GM19025 (cell line): ENCODE results near the gene RNF148.

Source experiments
- ATAC-seq: cut with Tn5 transposase; IDR thresholded peaks from one replicate; pipeline ENCODE4 v1.9.1; 2021; ENCODE audit warnings: mild to moderate bottlenecking, low read depth, moderate library complexity; ENCODE audit not compliant: unreplicated experiment

The RNF148 gene, protein sequence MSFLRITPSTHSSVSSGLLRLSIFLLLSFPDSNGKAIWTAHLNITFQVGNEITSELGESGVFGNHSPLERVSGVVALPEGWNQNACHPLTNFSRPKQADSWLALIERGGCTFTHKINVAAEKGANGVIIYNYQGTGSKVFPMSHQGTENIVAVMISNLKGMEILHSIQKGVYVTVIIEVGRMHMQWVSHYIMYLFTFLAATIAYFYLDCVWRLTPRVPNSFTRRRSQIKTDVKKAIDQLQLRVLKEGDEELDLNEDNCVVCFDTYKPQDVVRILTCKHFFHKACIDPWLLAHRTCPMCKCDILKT

DNA sequence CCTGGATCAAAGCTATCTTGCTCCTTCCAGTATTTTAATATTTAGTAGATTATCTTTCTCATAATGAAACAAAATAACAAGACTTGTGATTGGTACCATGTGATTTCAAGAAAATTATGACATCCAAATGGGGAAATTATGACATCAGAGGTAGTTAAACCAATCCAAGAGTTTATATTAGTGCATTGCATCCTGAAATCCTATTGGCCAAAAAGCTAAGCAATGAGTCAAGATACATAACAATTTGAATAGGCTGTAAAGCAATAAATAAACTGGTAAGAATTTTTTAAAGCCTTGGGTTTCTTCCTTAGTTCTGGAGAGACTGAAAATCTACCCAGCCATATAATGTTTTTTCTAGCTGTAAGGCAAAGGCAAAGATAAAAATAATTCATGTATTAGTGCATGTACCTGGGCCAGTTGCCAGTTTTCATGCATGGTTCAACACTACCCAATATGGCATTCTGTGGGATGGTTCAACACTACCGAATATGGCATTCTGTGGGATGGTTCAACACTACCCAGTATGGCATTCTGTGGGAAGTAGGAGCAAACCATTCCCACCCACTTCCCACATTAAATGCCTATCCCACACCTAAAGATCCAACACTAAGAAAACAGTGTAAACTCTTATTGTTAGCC, at the start of gene RNF148:
RNF148 (minus strand) TSS at position 51 of the 639 bp plus-strand sequence. CDS start 172 bp downstream, outside the sequence.
- ATAC-seq, result no peak

DNA sequence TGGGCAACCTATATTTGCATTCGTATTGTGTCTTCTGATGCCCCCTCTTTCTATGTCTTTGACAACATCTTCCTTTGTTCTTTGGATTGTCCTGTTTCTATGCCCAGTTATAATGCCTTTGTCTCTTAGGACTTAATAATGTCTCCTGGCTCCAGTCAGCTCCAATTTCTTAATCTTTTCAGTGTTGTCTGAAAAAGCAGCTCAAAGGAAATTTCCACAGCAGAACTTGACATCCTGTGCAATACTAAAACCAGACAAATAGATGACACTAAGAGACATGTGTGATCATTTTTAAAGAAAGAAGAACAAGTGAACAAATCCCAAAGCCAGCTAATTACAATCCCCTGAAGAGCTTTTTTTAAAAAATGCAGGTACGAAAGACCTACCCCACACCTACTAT, 47.7 kb upstream of the RNF148 start:
- no peak for ATAC-seq

DNA sequence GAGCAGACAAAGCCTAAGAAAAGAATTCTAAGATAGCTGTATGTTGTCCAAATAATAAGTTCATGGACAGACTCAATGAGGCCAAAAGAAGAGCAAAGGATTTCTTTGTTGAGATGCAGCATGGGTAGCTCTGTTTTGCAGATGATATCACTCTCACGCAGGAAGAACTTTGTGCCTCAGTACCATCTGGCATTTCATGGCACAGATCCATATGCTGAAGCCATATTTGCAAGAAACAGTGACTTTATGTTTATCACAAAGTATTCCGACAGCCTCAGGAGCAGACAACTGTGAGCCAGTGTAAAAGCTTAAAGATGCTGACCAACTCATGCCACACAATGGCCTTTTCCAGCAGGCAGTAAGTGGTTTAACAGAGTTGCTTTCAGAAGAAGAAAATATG, 45.5 kb upstream of the RNF148 start:
- no peak for ATAC-seq

DNA sequence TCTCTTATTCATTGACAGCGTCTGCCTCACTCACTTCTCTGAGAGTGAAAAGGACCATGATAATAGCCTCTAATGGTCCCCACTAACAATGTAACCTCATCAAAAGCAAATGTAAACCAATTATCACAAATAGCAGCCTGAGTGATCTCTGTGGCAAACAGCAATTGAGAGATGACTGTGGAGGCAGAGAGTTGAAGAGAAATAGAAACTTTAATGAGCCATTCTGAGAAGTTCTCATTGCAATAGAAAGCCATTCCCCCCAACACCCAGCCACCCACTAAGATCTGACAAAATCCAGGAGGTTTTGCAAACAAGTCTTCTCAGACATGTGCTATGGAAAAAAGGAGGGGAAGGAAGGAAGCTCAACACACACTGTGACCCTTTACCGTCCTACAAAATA, 44.2 kb upstream of the RNF148 start:
- ATAC-seq, result no peak

DNA sequence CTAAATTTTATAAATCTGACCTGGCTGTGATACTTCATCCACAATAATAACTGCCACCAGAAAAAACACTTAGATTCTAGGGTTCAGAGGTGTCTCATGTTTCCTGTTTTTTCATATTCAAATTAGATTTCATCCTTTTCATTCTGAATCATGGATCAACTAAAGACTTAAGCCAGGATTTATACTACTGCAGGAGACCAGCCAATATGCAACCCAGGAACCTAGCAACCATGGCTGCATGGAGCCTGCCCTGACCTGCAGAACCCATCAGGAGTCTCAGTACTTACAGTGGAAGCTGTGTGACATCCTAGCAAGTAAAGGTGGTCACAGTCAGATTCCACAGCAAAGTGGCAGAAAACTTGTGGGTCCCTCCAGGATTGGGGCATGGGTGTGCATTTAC, 40.5 kb upstream of the RNF148 start:
- no peak for ATAC-seq

DNA sequence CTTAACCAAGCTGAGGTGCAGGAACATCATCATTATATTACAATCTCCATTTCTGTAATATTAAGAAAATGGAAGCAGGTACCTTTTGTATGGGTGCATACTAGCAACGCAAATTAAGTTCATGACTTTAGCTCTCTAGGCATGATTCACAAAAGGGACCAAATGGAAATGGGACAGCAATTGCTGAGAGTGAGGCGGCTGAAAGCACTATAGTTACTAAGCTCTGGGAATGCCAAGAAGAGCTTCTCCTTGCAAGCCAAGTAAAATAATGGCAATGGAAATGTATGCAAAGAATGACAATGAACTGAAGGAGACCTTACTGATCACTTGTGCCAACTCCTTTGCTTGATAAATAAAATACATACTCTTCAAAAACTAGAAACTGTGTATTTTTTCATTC, 36.2 kb upstream of the RNF148 start:
- no peak for ATAC-seq

DNA sequence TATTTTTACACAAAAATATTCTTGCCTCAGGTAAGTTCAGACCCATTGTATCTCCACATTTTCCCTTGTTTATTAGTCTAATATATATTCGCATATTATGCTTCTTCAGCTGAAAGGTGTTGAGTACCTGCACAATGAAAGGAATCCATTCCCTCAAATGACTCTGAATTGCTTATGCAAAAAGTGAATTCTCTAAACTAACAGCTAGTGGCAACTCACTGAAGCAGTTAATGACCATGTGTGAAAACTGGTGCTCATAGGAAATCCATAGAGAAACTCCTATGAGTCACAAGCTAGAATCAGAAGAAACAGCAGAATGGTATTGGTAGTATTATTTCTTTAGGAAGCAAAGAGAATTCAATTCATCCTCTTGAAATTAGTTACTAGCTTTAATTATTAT, 33.5 kb upstream of the RNF148 start:
- ATAC-seq, result no peak

DNA sequence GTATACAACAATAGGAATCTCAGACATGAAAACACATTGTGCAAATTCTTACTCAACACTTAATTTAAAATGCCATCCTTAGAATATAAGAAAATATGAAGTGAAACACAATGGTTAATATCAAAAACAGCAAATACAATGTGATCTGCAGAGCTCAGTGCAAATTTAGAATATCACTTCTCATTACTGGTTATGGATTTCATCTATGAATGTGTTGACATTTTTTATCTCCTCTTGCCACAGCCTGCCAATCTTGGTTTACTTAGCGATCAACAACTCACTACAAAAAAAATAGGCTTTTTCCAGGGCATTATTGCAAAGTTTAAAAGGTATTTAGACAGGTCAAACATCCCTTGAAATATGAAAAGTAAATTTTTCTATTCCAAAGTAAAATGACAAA, 25.0 kb upstream of the RNF148 start:
- ATAC-seq, result no peak

DNA sequence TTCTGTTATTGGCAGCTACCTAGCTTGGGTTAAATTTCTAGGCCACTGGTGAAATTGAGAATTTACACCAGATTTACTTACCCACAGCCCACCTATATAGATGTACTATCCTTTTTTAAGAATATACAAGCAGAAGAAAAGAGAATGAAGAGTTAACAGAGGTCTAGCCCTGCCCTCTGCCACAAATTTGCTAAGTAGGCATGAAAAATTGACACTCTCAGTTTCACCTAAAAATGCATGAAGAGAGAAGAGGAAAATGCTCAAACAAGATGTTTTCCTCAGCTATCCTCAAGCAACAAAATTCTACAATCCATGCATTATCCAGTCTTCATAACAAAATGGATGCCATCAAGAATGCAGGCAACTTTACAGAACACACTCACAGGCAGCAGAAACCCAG, 24.6 kb upstream of the RNF148 start:
- ATAC-seq, result no peak

DNA sequence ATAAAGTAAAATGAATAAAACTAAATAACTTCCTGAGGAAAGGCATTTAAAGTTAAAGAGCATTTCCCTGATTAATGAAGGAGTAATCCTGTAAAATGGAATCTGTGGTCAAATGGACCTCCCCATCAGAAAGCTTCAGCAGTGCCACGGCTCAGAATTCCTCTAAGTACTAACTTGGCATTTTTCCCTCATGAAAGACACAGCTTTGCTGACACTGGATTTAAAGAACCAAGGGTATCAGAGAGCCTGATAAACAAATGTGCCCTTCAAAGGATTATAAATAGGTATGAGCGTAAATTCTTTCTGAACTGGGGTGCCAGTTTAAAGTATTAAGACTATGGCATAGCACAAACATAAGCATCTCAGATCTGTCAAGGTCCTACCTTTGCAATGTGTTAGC, 24.2 kb upstream of the RNF148 start:
- ATAC-seq, result no peak

DNA sequence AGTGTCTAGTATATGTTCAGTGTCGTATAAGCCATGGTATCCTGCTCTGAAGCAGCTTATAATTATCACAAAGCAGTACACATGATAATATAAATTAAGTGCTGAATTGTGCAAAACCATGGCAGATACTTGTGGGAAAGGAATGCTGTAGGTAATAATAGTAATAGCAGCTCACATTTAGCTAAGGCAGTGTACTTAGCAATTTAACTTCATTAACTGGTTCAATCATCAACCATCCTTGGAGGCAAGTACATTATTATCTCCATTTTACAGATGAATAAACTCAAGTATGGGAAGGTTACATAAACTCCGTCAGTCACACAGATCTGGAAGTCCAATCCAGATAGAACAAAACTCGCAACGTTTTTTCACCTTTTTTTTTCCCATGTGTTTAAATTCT, 21.6 kb upstream of the RNF148 start:
- no peak for ATAC-seq

DNA sequence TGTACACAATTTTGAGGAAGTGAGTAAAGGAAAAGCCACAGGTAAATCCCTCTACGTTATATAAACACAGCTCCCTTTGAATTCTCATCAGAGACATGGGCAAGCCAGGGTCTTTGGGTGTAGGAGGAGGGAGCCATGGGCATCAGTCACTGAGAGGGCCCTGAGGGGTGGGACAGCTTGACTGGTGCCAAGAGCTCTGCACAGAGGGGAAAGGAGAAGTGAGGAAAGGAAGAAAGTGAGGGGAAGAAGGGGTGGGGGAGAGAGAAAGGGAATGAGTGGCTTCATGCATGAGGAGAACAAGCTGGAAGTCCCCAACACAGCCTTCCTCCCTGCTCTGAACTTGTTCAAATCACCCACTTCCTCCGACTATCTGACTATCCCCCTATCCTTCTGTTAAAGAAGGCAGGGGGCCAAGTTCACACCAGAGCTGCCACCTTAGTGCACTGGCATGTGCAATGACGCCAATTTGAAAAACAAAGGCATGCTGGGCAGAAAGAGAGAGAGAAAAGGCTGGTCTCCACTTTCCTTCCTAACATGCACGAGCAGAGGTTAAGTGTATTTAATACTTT, 16.4 kb upstream of the RNF148 start:
- no peak for ATAC-seq

DNA sequence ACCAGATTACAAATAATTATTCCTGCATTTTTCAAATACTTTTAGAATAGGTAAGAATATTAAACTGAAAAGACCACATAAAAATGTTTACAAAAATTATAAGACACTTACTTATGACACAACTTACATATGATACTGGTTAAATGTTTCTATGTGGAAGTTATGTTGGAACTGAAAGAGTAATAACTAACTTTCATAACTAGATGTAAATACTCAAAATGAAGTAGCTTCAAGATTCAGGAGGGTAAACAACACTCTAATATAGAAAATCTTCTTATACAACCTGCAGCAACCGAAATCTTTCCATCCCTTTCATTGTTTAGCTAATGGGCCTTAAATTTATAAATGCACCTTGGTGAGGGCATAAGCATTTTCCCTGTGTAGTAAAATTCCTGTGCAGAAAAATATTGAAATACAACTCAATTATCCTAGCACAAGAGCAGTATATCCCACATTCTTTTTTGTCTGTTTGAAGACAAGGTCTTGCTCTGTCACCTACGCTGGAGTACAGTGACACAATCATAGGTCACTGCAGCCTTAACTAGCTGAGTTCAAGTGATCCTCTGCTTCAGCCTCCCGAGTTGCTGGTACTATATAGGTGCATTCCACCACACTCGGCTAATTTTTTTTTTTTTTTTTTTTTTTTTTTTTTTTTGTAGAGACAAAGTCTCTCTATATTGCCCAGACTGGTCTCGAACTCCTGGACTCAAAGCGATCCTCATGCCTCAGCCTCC, 14.8 kb upstream of the RNF148 start:
- no peak for ATAC-seq

DNA sequence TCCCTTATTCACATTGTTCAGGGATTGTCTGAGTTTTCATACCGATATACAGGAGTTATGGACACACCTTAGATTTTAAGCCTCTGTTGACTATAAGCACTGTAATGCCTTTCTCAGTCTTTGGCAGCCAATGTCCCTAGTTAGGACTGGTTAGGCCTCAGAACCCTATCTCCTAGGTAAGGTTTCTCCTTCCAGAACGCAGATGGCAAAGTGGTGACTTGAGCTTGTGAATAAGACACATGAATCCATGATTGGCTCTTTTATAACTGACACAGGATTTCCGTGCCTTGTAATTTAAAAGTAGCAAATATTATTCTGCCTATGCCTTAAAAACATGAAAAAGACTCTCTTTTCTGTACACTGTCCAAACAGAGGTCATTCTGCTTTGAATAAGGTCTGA, 12.5 kb upstream of the RNF148 start:
- no peak for ATAC-seq

DNA sequence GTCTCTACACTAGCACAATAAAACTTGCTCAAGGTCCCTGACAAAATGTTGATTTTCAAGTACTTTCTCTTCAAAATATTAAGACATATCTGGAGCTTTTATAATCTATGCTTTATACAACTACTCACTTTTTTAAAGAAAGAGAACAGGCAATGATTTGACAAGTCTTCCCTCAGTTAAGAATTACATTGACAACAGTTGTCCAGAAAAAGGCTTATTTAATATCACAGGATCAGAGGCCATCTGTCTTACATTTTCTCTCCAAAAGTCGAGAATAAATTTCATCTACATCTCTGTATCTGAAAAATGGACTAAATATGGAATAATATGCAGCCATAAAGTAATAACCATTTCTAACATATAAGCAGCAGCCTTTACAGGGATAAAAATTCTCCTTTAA, 8.2 kb upstream of the RNF148 start:
- no peak for ATAC-seq

DNA sequence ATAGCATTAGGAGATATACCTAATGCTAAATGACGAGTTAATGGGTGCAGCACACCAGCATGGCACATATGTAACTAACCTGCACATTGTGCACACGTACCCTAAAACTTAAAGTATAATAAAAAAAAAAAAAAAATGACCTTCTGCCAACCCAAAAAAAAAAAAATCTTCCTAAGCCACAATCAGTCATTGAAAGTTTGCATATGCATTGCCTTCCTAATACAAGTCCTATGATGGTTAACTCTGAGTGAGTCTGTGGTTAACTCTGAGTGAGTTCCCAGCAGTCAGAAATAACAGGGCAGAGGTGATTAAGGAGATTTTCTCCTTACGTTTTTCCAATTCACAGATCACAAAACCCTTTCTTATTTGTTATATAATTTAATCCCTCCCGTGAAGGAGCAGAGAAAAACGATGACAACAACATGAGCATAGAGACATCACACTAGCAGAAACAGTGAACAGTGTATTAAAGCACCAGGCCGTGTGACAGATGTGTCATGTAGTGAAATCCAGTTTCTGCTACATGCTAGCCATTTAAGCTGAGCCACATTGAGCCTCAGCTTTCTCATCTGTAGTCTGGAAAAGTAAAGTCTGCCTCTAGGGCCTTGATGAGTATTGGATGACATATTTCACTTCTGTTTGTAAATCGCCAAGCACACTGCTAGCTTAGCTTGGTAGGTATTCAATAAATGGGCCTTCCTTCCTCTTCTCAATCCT, 7.4 kb upstream of the RNF148 start:
- ATAC-seq, result peak; percentile 62

DNA sequence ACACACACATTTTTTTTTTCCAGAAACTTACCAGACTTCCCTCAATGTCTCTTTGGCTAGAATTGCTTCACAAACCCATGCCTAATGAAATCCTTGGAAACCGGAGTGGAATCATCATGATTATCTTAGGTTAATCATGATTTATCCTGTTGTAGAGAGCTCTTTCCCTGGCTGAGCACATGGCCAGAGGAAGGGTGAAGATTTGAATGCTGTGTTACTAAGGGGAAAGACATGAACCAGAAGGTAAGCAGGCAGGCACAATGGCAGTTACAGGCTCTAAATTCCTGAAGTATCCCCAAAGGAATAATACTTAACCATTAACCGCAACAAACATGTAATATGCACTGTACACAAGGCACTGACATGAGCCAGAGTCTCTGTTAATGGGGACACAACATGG, 4.1 kb upstream of the RNF148 start:
- ATAC-seq, result no peak

DNA sequence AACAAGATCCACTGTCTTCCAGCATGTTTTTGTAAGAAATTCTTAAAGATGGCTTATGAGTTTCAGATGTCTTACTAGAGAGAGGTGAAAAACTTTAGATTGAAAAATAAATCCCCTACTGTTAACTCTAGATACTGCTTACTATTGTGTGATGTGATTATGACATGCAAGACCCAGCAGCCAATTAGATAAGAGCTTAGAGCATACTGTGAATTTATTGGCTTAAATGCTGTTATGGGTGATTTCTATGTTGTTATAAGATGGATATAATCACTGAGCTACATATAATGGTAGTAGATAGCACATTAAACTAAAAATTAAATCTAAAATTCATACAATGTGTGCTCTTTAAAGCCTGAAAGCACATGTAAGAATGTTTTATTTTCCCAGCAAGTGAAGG, 3.7 kb downstream of the RNF148 start, which contains the start of gene RNF133:
RNF133 (minus strand) TSS at position 101 of the 400 bp plus-strand sequence. CDS start 199 bp downstream, outside the sequence.
- no peak for ATAC-seq

DNA sequence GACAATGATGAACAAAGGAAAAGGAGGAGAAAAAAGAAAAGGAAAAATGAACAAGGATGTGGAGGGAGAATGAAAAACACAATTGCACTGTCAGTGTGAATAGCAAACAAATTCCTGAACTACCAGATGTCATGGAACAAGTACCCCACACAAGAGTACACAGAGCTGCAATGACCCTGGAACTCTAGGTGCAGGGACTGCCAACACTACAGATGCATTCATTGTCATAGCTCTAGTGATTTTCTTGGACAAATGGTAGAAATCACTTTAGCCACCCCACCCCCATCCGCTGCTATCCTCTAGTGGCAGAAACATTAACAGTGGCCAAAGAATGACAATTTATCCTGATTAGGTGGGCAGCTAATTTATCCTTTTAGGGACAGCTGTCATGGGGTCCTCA, 6.9 kb downstream of the RNF148 start:
- no peak for ATAC-seq

DNA sequence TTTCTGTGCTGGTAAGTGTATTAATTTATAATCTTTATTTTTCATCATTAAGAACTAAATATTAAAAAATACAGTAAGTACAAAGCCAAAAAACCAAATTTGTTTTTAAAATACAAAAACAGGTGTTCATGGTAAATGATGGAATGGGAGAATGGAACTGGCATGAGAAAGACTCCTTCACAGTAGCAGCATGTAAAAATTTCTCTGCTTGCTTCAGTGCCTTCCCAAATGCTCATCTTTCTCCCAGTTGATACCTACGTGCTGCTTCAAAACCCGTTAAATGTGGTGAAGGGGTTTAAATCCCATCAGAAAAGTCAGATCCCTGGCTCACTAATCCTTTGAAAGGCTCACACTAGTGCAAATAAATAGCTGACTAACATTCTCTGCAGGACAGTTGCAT, 8.0 kb downstream of the RNF148 start:
- ATAC-seq, result no peak
